HCT116 (cell line): ENCODE data around the gene PTPN13. TPM values are rescaled to one million over a fixed set of nuclear protein-coding genes. Genes with fewer than 3 reads are reported as not detected.
A peak's percentile ranks its signal among the peaks of the same experiment; 100 is the strongest.

Source experiments
- ATAC-seq: fragments of 200-7000 bp; cut with Tn5 transposase; 2 replicates; pipeline ENCODE4 v1.9.1; 2020; ENCODE audit warnings: mild to moderate bottlenecking, moderate library complexity
- BruUV-seq: library from RNA; stranded (reverse); fragments of 400-500 nt; replicated peaks from 2 replicates; lab custom pipeline; 2021; lab: Mats Ljungman, UMichigan
- CTCF ChIA-PET: fragments of 300-600 bp; sonication (Branson Sonifier 250); formaldehyde crosslinking; loops from one replicate; lab custom pipeline; 2021; ENCODE audit warnings: antibody characterized with exemption; lab: Charles Lee
- POLR2A ChIA-PET: fragments of 300-600, 350-600 bp; sonication (Branson Sonifier 250); formaldehyde crosslinking; loops from one replicate; lab custom pipeline; 2021; ENCODE audit warnings: antibody characterized with exemption; lab: Charles Lee
- RAD21 ChIA-PET, 2 experiments: fragments of 300-600 bp; sonication (Branson Sonifier 250); formaldehyde crosslinking; loops; one replicate each; lab custom pipeline; 2023; ENCODE audit warnings: low total read pairs in 2 of 2; ENCODE audit not compliant: uncharacterized antibody in 2 of 2, unreplicated experiment in 2 of 2, low non-redundant PET in 1 of 2; lab: Charles Lee
- DNase-seq: peaks from one replicate; pipeline ENCODE4 v3.0.0-alpha.2; 2010; ENCODE audit warnings: low read depth, low spot score
- H2AFZ ChIP-seq: fragments of 200-600 bp; shearing (Covaris generic), sonication (generic); 2 replicates; pipeline ENCODE4 v1.6.1; 2017; ENCODE audit warnings: low read depth, mixed run types, mixed read lengths, antibody characterized with exemption, low read length; ENCODE audit not compliant: poor library complexity, severe bottlenecking
- H3K27ac ChIP-seq: 2 replicates; pipeline ENCODE4 v1.5.1; 2012; ENCODE audit warnings: low read depth, low read length
- H3K27me3 ChIP-seq: fragments of 200-600 bp; sonication (generic); 2 replicates; pipeline ENCODE4 v1.6.1; 2016; ENCODE audit warnings: mixed run types, low read length, mixed read lengths; ENCODE audit not compliant: insufficient read depth
- H3K36me3 ChIP-seq, 2 experiments: fragments of 200-500 bp in 1 of 2; fragments of 200-600 bp in 1 of 2; sonication (Bioruptor generic) in 1 of 2; sonication (generic) in 1 of 2; 2 replicates each; pipeline versions ENCODE4 v1.5.1 to v1.6.1; 2014 to 2016; ENCODE audit warnings: low read length in 2 of 2, inconsistent platforms in 1 of 2, mixed read lengths in 1 of 2, mixed run types in 1 of 2; ENCODE audit not compliant: insufficient read depth in 2 of 2, control insufficient read depth in 1 of 2
- H3K4me1 ChIP-seq, 2 experiments: fragments of 200-600 bp in 1 of 2; sonication (generic) in 1 of 2; 2 replicates each; pipeline versions ENCODE4 v1.5.1 to v1.6.1; 2012 to 2017; ENCODE audit warnings: low read length in 2 of 2, inconsistent platforms in 1 of 2, mild to moderate bottlenecking in 1 of 2, mixed read lengths in 1 of 2, mixed run types in 1 of 2, moderate library complexity in 1 of 2; ENCODE audit not compliant: insufficient read depth in 2 of 2, control insufficient read depth in 1 of 2
- H3K4me2 ChIP-seq: fragments of 200-600 bp; sonication (generic); 2 replicates; pipeline ENCODE4 v1.6.1; 2017; ENCODE audit warnings: mixed run types, low read length, mixed read lengths
- H3K4me3 ChIP-seq, 2 experiments: fragments of 200-600 bp in 1 of 2; sonication (generic) in 1 of 2; replicated peaks in 1 of 2; 2 replicates each; pipeline ENCODE4 v1.5.1; 2011 to 2016; ENCODE audit warnings: low read length in 2 of 2, control low read depth in 1 of 2, low read depth in 1 of 2, mild to moderate bottlenecking in 1 of 2, mixed read lengths in 1 of 2, mixed run types in 1 of 2
- H3K79me2 ChIP-seq: fragments of 200-600 bp; sonication (generic); 2 replicates; pipeline ENCODE4 v1.6.1; 2017; ENCODE audit warnings: mild to moderate bottlenecking, mixed run types, low read length, moderate library complexity, mixed read lengths; ENCODE audit not compliant: insufficient read depth
- H3K9ac ChIP-seq: fragments of 200-600 bp; sonication (generic); 2 replicates; pipeline ENCODE4 v1.6.1; 2016; ENCODE audit warnings: low read length, mixed read lengths
- H3K9me2 ChIP-seq: fragments of 200-600 bp; sonication (generic), shearing (Covaris generic); 2 replicates; pipeline ENCODE4 v1.6.1; 2017; ENCODE audit warnings: mixed run types, mild to moderate bottlenecking, moderate library complexity; ENCODE audit not compliant: insufficient read depth
- H3K9me3 ChIP-seq, 2 experiments: fragments of 200-500 bp in 1 of 2; fragments of 200-600 bp in 1 of 2; sonication (Bioruptor generic) in 1 of 2; sonication (generic) in 1 of 2; 2 replicates each; pipeline ENCODE4 v1.6.1; 2014 to 2017; ENCODE audit warnings: low read length in 2 of 2, mixed read lengths in 2 of 2, inconsistent platforms in 1 of 2, low read depth in 1 of 2, mild to moderate bottlenecking in 1 of 2, mixed run types in 1 of 2, moderate library complexity in 1 of 2; ENCODE audit not compliant: control insufficient read depth in 1 of 2, insufficient read depth in 1 of 2
- H4K20me1 ChIP-seq: fragments of 200-600 bp; sonication (generic), shearing (Covaris generic); 2 replicates; pipeline ENCODE4 v1.6.1; 2017; ENCODE audit warnings: mixed run types, mild to moderate bottlenecking, moderate library complexity; ENCODE audit not compliant: insufficient read depth
- CTCF ChIP-seq, 3 experiments: fragments of 200-600 bp in 1 of 3; sonication (generic) in 1 of 3; IDR thresholded peaks in 2 of 3; conservative IDR thresholded peaks in 1 of 3; 2 replicates each; pipeline ENCODE4 v1.5.1; 2012 to 2017; ENCODE audit warnings: low read depth in 2 of 3, low read length in 2 of 3, antibody characterized with exemption in 1 of 3, borderline replicate concordance in 1 of 3, control low read depth in 1 of 3, mild to moderate bottlenecking in 1 of 3, mixed read lengths in 1 of 3, mixed run types in 1 of 3, moderate library complexity in 1 of 3; ENCODE audit not compliant: insufficient read depth in 1 of 3
- EGR1 ChIP-seq: IDR thresholded peaks from 2 replicates; pipeline ENCODE4 v1.6.1; 2012; ENCODE audit warnings: low read depth
- FOSL1 ChIP-seq: IDR thresholded peaks from 2 replicates; pipeline ENCODE4 v1.6.1; 2012; ENCODE audit warnings: low read depth
- RAD21 ChIP-seq: IDR thresholded peaks from 2 replicates; pipeline ENCODE4 v1.6.1; 2012; ENCODE audit warnings: low read depth, mild to moderate bottlenecking
- SIN3A ChIP-seq: IDR thresholded peaks from 2 replicates; pipeline ENCODE4 v1.6.1; 2012; ENCODE audit warnings: low read depth
- SP1 ChIP-seq: IDR thresholded peaks from 2 replicates; pipeline ENCODE4 v1.6.1; 2012; ENCODE audit warnings: low read depth
- YY1 ChIP-seq: IDR thresholded peaks from 2 replicates; pipeline ENCODE4 v1.6.1; 2011; ENCODE audit warnings: low read length, low read depth, moderate library complexity, mild to moderate bottlenecking; ENCODE audit not compliant: insufficient replicate concordance; ENCODE audit errors: extremely low read depth
- ZNF274 ChIP-seq: fragments of 200-500 bp; sonication (Bioruptor generic); IDR thresholded peaks from 2 replicates; pipeline ENCODE4 v1.6.1; 2014; ENCODE audit warnings: mild to moderate bottlenecking, low read depth, low read length, inconsistent platforms
- intact Hi-C: fragments of 100-400 bp; cut with micrococcal nuclease; formaldehyde crosslinking; loops from 2 replicates; pipeline ENCODE4 v1.10.0; 2022
- total RNA-seq: library from RNA; stranded (reverse); gene quantifications from one replicate; pipeline ENCODE4 v1.2.1, GENCODE V29; 2021; ENCODE audit not compliant: unreplicated experiment

Gene PTPN13
- total RNA-seq, 1 experiment from 2014 or later, result 14.6 TPM

GRCh38 chr4:86688026-86688425 is 93.9 kb downstream of the PTPN13 start:
- intact Hi-C loops, result no loop called here

More at GRCh38 chr4:86688026-86688425, 93.9 kb downstream of the PTPN13 start:
- H3K36me3 ChIP-seq, result no peaks in the 10 kb centered on the region
- CTCF ChIA-PET, result no interaction called here
- RAD21 ChIA-PET, result no interaction called here
- POLR2A ChIA-PET, result no interaction called here
- H3K27me3 ChIP-seq, result no peaks in the 10 kb centered on the region
- peaks cover 0 to 4% of the 10 kb centered on the region in 2 experiments; a peak in 2 of 4 replicates for H3K4me1 ChIP-seq
- no peaks in the 10 kb centered on the region for H3K79me2 ChIP-seq
- no peaks in the 10 kb centered on the region for H3K9me2 ChIP-seq
- no peak for TF ChIP-seq FOSL1
- TF ChIP-seq EGR1, result no peak
- no peak for TF ChIP-seq SP1
- no peak for TF ChIP-seq ZNF274
- TF ChIP-seq RAD21, result no peak
- TF ChIP-seq SIN3A, result no peak
- TF ChIP-seq CTCF (IDR thresholded peaks at IDR 0.05 in 2 of 3, conservative IDR thresholded peaks at IDR 0.05 in 1 of 3; ENCODE audit: borderline replicate concordance in 1 of 3, insufficient read depth in 1 of 3, low read depth in 2 of 3, low read length in 2 of 3), result no peak
- TF ChIP-seq YY1, result no peak
- no peak overlapping the region for H2AFZ ChIP-seq
- peak overlapping the region; percentile 18; the same call in 1 of the 2 replicates for H3K4me2 ChIP-seq
- no peak overlapping the region for H3K4me3 ChIP-seq
- H3K9me3 ChIP-seq, result no peaks in the 10 kb centered on the region
- ATAC-seq, result no peak
- no TSS peak for BruUV-seq
- H4K20me1 ChIP-seq, result no peaks in the 10 kb centered on the region
- DNase-seq, result no peak
- no peak overlapping the region for H3K27ac ChIP-seq
- no peak overlapping the region for H3K9ac ChIP-seq
